Activated T-cell treated with anti-CD3 and anti-CD28 coated beads for 4 hours (primary cell): ENCODE results near the gene ARHGAP30.
"Not testable (repeated sequence)": the region's sequence is repeated elsewhere in the genome, so short reads cannot be mapped to it uniquely, and the experiment has no call there.

ENCODE experiments used
- DNase-seq: peaks from one replicate; pipeline ENCODE4 v3.0.0-alpha.2; 2020

ARHGAP30 gene

DNA sequence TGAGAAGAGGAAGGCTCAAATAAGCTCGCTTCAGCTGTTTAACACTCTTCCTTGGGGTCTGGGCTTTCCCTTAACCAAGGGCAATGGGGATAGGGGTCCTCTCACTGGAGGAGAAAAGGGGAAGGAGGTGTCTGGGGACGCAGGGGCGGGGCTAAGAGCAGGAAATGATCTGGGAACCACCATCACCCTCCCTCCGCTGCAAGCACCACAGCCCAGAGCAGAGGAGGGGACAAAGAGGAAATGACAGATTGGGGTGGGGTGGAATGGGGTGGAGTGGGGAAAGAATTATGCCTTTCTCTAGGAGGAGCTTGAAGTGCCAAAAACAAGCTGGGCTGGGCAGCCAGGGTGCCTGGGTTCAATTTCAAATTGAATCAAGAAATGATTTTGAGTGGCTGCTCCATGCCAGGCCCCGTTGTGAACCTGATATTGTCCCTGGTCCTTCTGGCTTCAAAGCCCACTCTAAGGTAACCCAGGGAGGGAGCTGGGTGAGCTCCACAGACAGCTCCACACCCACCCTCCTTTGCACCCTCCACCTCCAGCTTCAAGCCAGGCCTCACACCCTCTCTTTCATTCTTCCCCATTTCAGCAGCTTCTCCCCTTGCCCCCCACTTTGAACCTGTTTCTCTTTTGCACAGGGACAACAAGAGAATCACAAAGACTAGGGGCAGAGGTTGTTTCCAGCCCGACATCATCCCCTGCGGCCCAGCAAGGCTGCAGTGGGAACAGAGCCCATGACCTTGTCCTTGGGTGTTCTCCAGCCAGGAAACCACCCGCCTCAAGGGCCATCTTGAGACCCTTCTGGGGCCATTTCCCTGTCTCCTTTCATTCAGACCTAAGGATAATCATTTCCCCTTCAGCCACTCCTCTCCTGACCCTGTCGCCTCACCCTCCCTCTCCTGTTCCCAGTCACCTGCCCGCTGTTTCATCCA, 1.1 kb downstream of the ARHGAP30 start:
- DNase-seq: peak; percentile 59

DNA sequence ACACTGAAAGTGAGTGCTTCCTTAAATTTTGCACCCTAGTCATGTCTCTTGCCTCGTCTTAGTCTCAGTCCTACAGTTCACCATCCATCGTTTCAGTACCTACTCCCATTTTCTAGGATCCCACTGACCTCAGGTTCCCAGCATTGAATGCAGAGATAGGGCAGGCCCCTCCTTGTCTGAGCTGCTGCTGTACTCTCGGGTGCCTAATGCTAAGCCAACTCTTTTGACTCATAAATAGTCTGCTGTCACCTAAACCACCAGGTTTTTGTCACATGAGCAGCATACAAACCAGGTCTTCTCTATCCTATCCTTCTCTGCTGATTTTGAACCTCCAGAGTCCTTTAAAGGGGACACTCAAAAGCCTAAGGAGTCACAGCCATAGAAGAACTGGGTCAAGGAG, 3.0 kb downstream of the ARHGAP30 start:
- DNase-seq: no peak

DNA sequence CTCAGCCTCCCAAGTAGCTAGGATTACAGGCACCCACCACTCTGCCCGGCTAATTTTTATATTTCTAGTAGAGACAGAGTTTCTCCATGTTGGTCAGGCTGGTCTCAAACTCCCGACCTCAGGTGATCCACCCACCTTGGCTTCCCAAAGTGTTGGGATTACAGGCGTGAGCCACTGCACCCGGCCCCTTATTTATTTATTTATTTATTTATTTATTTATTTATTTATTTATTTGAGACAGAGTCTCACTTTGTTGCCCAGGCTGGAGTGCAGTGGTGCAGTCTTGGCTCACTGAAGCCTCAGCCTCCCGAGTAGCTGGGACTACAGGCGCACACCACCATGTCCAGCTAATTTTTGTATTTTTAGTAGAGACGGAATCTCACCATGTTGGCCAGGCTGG, 4.0 kb downstream of the ARHGAP30 start:
- not testable (repeated sequence) for DNase-seq

DNA sequence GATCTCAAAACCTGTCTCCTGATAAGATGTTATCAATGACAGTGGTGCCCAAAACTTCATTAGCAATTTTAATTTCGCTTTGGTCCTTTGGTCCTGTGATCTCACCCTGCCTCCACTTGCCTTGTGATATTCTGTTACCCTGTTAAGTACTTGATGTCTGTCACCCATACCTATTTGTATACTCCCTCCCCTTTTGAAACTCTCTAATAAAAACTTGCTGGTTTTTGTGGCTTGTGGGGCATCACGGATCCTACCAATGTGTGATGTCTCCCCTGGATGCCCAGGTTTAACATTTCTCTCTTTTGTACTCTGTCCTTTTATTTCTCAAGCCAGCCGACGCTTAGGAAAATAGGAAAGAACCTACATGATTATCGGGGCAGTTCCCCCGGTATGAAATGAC, 5.8 kb downstream of the ARHGAP30 start:
- DNase-seq: not testable (repeated sequence)

DNA sequence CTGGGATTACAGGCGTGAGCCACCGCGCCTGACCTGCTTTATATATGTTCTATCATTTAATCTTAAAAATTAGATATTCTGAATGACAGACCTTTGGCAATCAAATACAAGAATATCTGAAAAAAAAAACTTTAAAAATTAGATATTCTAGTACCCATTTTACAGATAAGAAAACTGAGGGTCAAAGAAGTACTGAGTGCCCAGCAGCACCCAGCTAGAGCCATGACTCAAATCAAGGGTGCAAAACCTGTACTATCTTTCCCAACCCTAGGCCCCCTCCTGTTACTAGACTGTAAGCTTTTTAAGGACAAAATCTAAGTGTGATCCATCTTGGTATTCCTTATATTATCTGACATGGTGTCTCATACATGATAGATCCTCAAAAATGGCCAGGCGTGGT, 8.3 kb downstream of the ARHGAP30 start:
- DNase-seq: no peak

DNA sequence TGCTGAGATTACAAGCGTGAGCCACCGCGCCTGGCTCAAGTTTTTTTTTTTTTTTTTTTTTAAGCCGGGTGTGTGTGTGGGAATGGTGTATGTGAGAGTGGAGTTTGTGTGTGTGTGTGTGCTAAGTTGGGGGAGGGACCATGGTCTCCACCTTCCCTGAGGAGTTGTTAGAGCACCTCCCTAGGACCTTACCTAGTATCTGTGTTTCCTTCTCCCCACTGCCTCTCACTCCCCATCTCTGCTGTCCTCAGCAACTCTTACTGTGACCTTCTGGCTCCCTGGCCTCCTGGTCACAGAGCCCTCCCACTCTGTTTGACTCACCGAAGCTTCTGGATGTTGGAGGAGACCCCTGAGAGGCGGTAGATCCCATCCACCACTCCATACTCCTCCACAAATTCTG, 10.4 kb downstream of the ARHGAP30 start:
- no peak for DNase-seq

DNA sequence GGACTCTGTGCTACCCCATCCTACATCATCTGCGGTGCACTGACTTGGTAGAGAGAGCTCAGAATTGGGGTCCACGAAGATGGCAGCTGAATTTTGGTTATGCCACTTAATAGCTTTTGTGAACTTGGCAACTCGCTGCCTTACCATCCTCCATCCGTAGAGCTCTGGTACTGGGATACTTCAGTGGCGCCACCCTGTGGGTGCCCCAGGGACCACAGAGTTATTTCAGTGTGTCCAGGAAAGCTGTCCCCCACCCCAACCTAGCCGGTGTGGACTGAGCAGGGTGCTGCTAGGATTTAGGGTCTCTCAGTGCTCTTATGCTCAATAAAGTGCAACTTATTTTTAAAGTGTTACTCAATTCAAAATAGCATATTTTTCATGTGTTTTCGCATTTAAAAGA, 14.9 kb downstream of the ARHGAP30 start:
- no peak for DNase-seq

DNA sequence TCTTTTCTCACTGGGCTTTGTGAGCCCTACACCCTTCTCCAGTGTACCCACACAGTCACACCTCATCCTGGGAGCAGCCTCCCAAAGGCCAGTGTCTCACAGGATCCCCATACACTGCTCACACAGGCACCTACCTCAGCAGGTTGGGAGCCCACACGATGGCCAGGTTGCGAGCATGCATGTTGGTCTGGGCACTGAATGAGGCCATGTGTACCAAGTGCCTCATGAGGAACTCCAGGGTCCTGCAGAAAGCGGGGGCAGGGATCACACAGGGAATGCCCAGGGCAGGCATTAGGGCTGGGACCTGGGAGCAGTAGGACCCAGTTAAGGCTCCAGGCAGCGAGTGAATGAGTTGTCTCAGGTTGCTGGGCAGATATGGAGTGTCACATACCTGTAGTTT, 15.5 kb downstream of the ARHGAP30 start:
- no peak for DNase-seq

DNA sequence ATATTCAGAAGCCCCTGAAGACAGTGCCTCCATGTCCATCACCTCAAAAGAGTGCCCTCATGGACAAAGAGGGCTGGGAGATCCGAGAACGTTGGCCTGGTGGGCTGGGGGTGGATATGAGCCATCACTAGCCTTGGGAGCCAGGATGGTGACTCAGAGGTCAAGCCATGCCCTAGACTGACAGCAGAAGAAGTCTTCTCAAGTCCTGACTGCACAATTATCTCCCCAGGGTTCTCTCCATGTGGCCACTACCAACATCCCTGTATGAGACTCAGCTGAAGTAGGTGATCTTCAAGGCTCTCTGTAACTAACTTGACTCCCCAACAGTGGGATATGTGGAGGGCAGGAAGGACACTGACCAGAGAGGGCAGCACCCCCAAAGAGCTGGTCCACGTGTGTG, 16.8 kb downstream of the ARHGAP30 start:
- no peak for DNase-seq

DNA sequence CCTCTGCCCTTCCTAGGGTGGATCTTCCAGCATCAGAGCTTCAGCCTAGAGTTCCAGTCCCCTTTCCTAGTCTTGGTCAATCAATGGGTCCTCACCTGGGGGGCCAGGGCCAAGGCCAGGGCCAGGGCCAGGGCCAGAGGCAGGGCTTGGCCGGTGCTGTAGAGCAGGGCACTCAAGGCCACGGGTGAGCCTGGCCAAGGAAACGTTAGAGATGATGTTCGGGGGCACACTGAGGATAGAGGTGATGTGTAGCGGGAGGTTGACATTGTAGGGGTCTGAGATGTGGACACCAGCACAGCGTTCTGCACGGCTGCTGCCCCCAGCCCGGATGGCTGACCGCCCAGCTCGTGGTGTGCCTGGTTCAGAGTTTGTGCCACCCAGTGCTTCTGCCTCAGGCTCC, 18.5 kb downstream of the ARHGAP30 start:
- no peak for DNase-seq

DNA sequence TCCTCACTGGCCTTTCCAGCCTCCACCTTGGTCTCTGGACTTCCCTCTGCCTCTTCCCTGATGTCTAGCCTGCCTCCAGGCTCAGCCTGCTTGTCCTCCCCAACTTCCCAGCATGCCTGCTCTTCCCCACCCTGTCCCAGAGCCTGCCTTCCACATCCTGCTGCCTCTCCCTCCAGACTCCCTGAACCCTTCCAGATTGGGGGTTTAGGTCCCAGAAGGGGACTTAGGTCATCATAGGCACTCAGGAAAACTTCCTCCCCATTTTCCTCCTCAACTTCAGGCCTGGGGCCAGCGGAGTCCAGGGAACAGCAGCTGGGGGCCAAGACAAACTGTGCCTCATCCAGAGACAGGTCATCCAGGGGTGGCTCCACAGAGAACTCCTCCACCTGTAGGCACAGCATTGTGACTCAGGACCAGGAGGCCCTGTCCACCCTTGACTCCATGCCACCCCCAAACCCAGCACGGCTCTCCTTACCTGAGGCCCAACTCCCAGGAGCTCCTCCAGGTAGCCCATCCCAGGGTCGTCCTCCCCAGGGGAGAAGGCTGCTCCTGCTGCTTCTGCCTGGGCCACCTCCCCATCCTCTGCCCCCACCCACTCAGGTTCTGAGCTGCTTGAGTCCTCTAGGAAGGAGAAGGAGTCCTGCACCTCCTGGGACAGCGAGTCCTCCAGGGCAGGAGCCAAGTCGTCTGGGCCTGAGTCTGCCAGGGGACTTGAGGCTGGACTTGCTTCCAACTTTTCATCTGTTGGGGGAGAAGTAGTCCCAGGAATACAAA, 20.6 kb downstream of the ARHGAP30 start:
- DNase-seq: no peak

DNA sequence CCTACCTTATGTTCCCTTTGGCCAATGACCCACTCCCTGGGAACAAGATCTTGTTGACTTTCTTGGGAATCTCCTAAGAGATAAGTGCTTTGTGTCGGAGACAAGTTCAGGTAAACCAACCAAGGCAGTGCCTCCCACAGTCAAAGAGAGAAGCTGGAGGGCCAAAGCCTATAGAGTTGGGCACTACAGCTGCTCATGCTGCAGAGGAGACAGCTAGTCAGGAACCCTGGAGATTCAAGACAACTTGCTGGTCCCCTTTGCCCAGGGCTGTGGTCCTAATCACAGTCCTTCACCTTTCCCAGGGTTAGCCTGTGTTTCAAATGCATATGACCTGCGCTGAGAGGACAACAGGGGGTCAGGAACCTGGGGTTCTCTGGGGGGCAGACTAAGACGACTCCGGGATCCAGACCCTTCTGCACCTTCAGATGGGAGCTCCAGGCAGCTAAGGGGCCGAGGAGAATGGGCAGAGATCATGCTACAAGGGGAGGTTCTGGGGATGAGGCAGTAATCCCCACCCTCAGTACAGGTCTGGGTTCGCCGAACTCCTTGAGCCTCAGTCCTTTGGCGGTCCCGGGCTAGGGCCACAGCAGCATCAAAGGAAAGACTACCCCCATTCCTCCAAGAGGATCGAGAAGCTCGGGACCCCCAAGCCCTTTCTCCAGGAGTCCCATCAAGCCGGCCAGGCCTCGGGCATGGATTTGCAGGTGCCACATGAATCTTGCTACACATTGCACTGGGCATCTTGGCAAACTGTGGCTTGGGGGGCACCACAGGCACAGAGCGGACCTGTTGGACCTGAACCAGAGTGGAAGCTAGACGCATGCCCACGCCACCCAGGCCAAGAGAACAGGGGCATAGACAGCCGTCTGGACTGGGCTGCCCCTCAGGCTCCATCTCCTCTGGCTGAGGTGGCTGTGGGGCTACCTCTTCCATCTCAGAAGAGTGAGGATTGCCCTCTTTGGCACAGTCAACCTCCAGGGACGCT, 22.0 kb downstream of the ARHGAP30 start:
- DNase-seq: no peak

DNA sequence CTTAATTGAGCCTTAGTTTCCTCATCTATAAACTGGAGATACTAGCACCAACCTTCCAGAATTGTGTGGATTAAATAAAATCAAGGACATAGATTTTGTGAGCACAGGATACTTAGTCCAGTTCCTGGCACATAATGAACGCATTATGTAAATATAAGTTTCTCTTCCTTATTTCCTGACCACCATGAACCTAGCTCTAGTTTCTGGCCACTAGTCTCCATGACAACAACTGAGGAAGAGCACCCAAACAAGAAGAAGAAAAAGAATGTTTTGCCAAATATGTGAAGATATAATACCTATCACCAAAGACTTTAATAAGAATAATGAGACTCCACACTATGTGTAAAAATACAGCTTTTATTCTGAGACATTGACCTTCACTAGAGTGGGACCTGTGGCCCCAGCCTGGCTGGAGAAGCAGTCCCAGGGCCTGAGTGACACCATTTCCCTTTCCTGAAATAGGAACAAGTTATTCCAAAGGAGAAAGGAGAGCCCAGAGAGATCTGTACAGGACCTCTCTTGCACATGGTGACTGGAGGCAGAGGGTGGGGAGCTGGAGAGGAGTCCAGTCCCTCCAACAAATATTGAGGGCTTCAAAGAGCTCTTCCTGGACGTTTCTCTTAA, 23.0 kb downstream of the ARHGAP30 start:
- no peak for DNase-seq

DNA sequence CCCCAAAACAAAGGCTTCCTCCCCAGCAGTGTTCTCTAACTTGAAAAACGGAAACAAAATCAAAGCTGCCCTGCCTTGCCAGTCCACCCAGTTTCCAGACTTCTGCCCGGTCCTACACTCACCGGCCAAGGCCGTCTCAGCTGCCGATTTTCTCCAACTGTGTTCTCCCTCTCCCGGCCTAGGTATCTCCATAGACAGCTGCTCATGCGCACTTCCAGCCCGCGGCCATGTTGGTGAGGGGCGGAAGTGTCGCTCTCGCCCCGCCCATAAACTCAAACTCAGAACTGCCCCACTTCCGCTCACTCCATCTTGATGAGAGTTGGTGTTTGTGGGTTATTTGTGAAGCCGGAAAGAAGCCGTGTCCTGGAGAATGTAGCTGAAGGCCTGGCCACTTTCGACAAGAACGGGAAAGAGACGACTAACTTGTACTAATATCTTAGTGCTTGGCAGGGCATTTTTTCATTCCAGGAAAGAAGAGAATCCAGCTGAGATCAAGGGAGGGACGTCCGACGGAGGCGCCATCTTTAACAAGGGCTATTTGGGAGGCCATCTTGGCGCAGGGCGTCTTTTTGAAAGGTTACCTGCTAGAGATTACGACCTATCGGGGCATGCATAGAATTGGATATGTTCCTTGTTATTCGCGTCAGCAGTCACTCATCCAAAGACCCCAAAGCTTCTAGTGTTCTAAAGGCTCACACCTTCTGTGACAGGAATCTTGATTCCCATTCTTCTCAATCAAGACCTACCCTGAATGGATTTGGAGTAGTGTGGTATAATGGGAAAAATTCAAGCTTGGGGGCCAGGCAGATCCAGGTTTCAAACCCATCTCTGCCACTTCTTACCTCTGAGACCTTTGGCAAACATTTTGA, 23.7 kb downstream of the ARHGAP30 start, which contains the start of gene USF1:
Gene USF1 (minus strand): TSS at position 242 of the 869 bp plus-strand sequence. CDS start 2,702 bp downstream, outside the sequence.
- DNase-seq: peak; percentile 90

DNA sequence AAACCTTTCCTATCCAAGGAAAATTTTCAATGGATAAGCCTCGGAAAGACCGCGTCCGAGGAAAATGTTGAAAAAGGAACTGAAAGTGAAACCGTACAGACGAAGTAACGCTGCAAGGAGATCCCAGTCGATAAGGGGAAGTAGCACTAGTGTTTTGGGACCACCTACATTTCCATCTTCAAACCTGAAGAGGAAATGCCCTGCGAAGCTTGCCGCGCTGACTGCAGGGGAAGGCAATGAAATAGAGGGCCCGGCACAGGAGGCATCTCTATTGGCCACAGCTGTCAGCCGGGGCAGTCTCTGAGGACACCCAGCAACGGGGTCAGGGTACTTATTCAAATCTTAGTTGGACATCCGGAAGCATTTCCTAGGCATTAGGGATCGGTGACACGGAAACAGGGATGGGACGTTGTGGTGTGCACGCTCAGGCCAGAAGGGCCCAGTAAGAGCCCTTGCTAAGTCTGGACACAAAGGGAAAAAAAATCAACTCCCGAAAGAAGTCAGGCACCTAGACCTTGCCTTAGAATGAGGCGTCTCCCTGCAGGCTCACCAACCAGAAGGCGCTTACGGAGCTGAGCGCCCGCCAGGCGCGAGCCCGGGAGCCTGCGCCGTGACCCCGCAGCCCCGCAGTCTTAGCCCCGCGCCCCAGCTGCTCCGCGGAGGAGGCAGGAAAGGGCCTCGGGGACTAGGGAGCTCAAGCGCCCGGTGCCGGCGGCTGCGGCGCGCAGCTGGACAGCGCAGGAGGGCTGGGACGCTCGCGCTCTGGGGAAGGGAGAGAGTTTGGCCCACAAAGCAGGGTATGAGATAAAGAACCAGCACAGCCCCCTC, 24.6 kb downstream of the ARHGAP30 start:
- DNase-seq: no peak

DNA sequence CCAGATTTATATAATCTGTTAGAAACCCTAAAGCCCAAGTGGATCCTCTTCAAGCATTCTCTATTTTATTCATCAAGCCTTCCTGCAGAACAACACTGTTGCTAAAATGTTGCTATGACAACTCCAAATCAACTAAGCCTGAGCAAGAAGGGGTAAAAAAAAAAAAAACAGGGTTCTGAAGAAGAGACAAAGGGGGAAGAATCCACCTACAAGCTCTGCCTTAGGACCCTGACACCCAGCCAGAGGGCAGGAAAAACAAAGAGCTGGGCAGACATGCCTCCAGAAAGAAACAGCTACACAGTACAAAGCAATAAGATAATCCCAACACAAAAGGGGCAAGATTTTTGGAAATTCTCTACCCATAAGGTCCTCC, 25.2 kb downstream of the ARHGAP30 start:
- DNase-seq: no peak

DNA sequence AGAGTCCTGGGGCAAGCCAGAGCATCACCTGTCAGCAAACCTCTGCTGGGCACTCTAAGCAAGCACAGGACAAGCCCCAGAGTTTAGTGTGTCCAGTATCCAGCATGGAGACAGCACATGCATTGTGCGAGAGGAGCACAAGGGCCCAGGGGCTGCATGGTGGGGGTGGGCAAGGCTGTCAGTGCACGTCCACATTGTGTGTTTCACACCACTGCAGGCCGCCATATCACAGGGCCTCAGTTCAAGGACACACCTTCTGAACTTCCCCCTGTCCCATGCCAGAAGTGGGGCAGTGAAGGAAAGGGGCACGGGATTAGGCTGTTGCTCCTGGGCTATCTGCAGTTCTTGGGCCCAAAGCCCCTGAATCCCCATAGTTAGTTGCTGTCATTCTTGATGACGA, 30.1 kb downstream of the ARHGAP30 start:
- no peak for DNase-seq

DNA sequence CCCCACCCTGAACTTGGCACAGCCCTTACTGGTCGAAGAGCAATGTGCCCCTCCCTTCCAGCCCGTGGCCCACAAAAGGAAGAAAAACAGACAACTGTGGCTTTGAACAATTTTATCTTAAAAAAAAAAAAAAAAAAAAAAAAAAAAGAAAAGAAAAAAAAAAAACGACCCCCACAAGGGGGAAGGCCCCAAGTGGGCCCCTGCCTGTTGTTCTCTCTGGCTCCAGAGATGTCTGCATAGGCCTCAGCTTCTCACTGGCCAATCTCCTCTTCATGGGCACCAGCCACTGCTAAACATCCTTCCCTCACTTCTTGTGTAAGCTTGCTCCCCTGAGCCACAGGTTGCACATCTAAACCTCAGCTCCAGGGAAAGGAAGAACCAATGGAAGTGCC, 30.5 kb downstream of the ARHGAP30 start:
- no peak for DNase-seq

DNA sequence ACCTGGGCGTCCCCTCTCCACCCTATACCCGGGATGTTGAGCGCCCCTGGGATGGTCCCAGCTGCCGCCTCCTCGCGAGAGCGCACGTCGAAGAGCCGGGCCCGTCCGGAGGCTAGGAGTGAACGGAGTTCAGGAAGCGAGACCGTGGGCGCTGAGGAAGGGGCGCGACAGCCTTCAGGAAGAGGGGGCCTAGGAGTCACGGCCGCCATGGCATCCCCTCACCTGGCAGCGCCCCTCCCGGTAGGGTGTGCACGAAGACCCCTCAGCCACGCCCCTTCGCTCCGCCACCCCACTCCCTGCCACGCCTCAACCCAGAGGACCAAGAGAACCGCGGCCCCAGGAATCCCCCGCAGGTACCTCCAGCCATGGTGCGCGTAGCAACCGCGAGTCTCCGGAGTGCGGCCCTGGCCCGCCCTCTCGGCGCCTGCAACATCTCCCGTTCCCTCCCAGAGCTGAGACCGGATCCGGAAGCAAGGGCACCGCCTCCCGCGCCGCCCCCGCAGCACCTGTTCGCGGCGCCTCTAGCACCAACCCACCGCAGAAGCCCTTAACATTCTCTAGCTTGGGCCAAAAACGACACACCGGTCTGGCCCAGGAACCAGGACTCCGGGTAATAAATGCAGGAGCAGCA, 31.1 kb downstream of the ARHGAP30 start, which contains the start of gene TSTD1:
Gene TSTD1 (minus strand): TSS at position 442 of the 631 bp plus-strand sequence. CDS start 75 bp downstream, at position 367.
- peak; percentile 81 for DNase-seq
